ENCODE measurements around the gene HOXB3. TPM values are rescaled to one million over a fixed set of nuclear protein-coding genes. Genes with fewer than 3 reads are reported as not detected.

The HOXB3 gene
- total and polyA plus RNA-seq, 2 of the 4 experiments (the other 2 are of a cell fraction), result 6.3 to 59.6 TPM

DNA sequence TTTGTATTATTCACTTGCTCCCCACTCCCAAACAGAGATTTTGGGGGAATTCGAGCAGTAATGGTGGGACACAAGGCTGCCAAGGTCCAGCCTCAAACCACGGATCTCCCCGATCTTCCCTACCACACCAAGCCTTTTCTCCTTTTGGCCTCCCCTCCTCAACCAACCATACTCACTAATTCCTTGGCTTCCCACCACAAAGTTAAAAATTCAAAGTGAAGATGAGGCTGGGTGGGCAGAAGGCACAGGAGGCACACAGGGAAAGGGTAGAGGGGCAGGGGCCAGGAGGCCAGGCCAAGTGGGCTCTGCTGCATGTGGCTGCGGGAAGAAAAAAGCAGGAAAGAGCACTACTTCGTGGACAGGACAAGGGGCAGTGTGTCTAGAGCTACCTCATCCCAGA is 27.1 kb downstream of the HOXB3 start:
- dilution Hi-C loops (cut with HindIII; ENCODE audit: low sequenced_read_pairs, unreplicated experiment), result no loop called here
- Histone ChIP-seq H3K27me3 (ENCODE audit: control insufficient read depth, insufficient read depth, low read length) (no peaks in the 10 kb centered on the region), H3K79me1 (ENCODE audit: low read depth in 1 of 2, low read length in 2 of 2) (peaks cover 0 to 24% of the 10 kb centered on the region in 2 experiments; a peak in 2 of 4 replicates), H2BK20ac (ENCODE audit: low read depth, low read length) (peak overlapping the region; percentile 15; the same call in 1 of the 2 replicates), H3K4ac (ENCODE audit: low read depth, low read length) (peak overlapping the region; percentile 91), H3K4me1 (ENCODE audit: control insufficient read depth, insufficient read depth, low read length) (peaks cover 81% of the 10 kb centered on the region), H2BK5ac (ENCODE audit: low read depth, low read length, poor library complexity, severe bottlenecking) (peak overlapping the region; percentile 80), H3K18ac (ENCODE audit: low read depth, low read length) (peak overlapping the region; percentile 81), H4K5ac (ENCODE audit: low read depth, low read length) (peak overlapping the region; percentile 86), H2BK120ac (ENCODE audit: low read depth, low read length) (peak overlapping the region; percentile 29), H3K27ac (ENCODE audit: insufficient read depth, low read length) (peak overlapping the region; percentile 93), H3K4me3 (ENCODE audit: insufficient read depth, low read depth, low read length) (peak overlapping the region; percentile 46), H2BK15ac (ENCODE audit: low read depth, low read length) (peak overlapping the region; percentile 6; the same call in 1 of the 3 replicates), H4K91ac (ENCODE audit: insufficient read depth, low read depth, low read length) (peak overlapping the region; percentile 42), H2AFZ (replicated peaks; ENCODE audit: low read length, poor library complexity) (no peak overlapping the region), H4K20me1 (ENCODE audit: insufficient read depth, low read length) (peaks cover 30% of the 10 kb centered on the region), H4K8ac (ENCODE audit: low read depth in 2 of 2, low read length in 2 of 2) (peak overlapping the region; percentile 38 to 73), H2AK5ac (ENCODE audit: low read depth, low read length) (peak overlapping the region; percentile 46), H3K9me1 (ENCODE audit: insufficient read depth, low read length) (peaks cover 23% of the 10 kb centered on the region), H3K36me3 (ENCODE audit: control insufficient read depth, insufficient read depth, low read length) (peaks cover 39% of the 10 kb centered on the region; the same call in 1 of the 2 replicates), H3K9ac (ENCODE audit: low read depth, low read length) (peak overlapping the region; percentile 78), H3K14ac (replicated peaks; ENCODE audit: low read depth, low read length) (peak overlapping the region; percentile 91), H3K9me3 (ENCODE audit: control insufficient read depth, insufficient read depth, low read length) (no peaks in the 10 kb centered on the region), H3K56ac (ENCODE audit: extremely low read depth, insufficient read depth, low read length) (peak overlapping the region; percentile 67; the same call in 1 of the 2 replicates), H3K23ac (ENCODE audit: low read depth, low read length) (peak overlapping the region; percentile 96), H3K4me2 (ENCODE audit: low read depth, low read length) (peak overlapping the region; percentile 88), H2AK9ac (replicated peaks; ENCODE audit: low read depth, low read length, poor library complexity) (peak overlapping the region; percentile 88)
- 0% methylated on average over 1 of the region's 5 CpGs; no CpG with 5 or more reads in 1 of the 2 experiments for WGBS, 2 experiments (ENCODE audit: extremely low coverage in 2 of 2, insufficient read length in 1 of 2)
- BruUV-seq (replicated peaks), result no TSS peak
- CTCF ChIA-PET, result interaction anchor here (0.6 to 1.4 kb wide), 2 partner anchors 70 to 676 kb away, joined by 3 to 6 read pairs; no protein-coding TSS in a partner anchor
- no peak for ATAC-seq (ENCODE audit: low read depth)
- TF ChIP-seq, protein P1, sequence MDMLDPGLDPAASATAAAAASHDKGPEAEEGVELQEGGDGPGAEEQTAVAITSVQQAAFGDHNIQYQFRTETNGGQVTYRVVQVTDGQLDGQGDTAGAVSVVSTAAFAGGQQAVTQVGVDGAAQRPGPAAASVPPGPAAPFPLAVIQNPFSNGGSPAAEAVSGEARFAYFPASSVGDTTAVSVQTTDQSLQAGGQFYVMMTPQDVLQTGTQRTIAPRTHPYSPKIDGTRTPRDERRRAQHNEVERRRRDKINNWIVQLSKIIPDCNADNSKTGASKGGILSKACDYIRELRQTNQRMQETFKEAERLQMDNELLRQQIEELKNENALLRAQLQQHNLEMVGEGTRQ (IDR thresholded peaks at IDR 0.05; ENCODE audit: low read depth, low read length), result no peak
- no peak for TF ChIP-seq RCOR1 (IDR thresholded peaks at IDR 0.05; ENCODE audit: insufficient replicate concordance, low read length)
- no peak for TF ChIP-seq RFX5 (IDR thresholded peaks at IDR 0.05; ENCODE audit: low read depth, low read length)
- TF ChIP-seq CHD1 (IDR thresholded peaks at IDR 0.05; ENCODE audit: low read depth, low read length), result no peak
- intact Hi-C loops (cut with micrococcal nuclease), result no loop called here
- in situ Hi-C loops (cut with MboI; ENCODE audit: low sequenced_read_pairs), result no loop called here
- POLR2A ChIA-PET (ENCODE audit: unreplicated experiment), result interaction anchor here (0.6 to 0.9 kb wide), 2 partner anchors 13 to 42 kb away, joined by 3 read pairs; no protein-coding TSS in a partner anchor
- no peak for DNase-seq
